ENCODE results near the gene MAPKAPK5.
A peak's percentile ranks its signal among the peaks of the same experiment; 100 is the strongest.

MAPKAPK5 gene

GRCh38 chr12:111867531-111867930, 25.5 kb downstream of the MAPKAPK5 start:
- Histone ChIP-seq H3K27me3 (ENCODE audit: insufficient read depth, low read length) (no peaks in the 10 kb centered on the region), H3K4me1 (ENCODE audit: insufficient read depth, low read length) (peaks cover 43% of the 10 kb centered on the region), H3K27ac (ENCODE audit: low read length) (peak overlapping the region; percentile 65), H3K36me3 (ENCODE audit: insufficient read depth, low read depth, low read length) (peaks cover 65% of the 10 kb centered on the region), H3K9me3 (ENCODE audit: insufficient read depth, low read depth, low read length) (no peaks in the 10 kb centered on the region), H3K9ac (ENCODE audit: low read depth, low read length) (peak overlapping the region; percentile 75; the same call in 1 of the 2 replicates), H3K4me3 (ENCODE audit: low read length) (peak overlapping the region; percentile 55; the same call in 1 of the 2 replicates)

GRCh38 chr12:111868676-111869588, 26.9 kb downstream of the MAPKAPK5 start:
- H3K4me1 ChIP-seq (ENCODE audit: insufficient read depth, low read length), result peaks cover 43% of the 10 kb centered on the region
- peak overlapping the region; percentile 55 for H3K4me3 ChIP-seq (ENCODE audit: low read length)
- H3K36me3 ChIP-seq (ENCODE audit: insufficient read depth, low read depth, low read length), result peaks cover 78% of the 10 kb centered on the region
- peak overlapping the region; percentile 75; the same call in 1 of the 2 replicates for H3K9ac ChIP-seq (ENCODE audit: low read depth, low read length)
- no peaks in the 10 kb centered on the region for H3K27me3 ChIP-seq (ENCODE audit: insufficient read depth, low read length)
- H3K27ac ChIP-seq (ENCODE audit: low read length), result peak overlapping the region; percentile 65
- H3K9me3 ChIP-seq (ENCODE audit: insufficient read depth, low read depth, low read length), result no peaks in the 10 kb centered on the region

- peaks cover 43% of the 10 kb centered on the region for H3K4me1 ChIP-seq (ENCODE audit: insufficient read depth, low read length)
- peaks cover 80% of the 10 kb centered on the region for H3K36me3 ChIP-seq (ENCODE audit: insufficient read depth, low read depth, low read length)
- peak overlapping the region; percentile 46 for H3K27ac ChIP-seq (ENCODE audit: low read length)
- no peaks in the 10 kb centered on the region for H3K27me3 ChIP-seq (ENCODE audit: insufficient read depth, low read length)
- H3K9ac ChIP-seq (ENCODE audit: low read depth, low read length), result peak overlapping the region; percentile 40
- peak overlapping the region; percentile 55 for H3K4me3 ChIP-seq (ENCODE audit: low read length)
- no peaks in the 10 kb centered on the region for H3K9me3 ChIP-seq (ENCODE audit: insufficient read depth, low read depth, low read length)
Observed at GRCh38 chr12:111869671-111870070, 27.6 kb downstream of the MAPKAPK5 start.

- H3K36me3 ChIP-seq (ENCODE audit: insufficient read depth, low read depth, low read length), result peaks cover 75% of the 10 kb centered on the region
- H3K27me3 ChIP-seq (ENCODE audit: insufficient read depth, low read length), result no peaks in the 10 kb centered on the region
- H3K4me1 ChIP-seq (ENCODE audit: insufficient read depth, low read length), result peaks cover 43% of the 10 kb centered on the region
- H3K9ac ChIP-seq (ENCODE audit: low read depth, low read length), result peak overlapping the region; percentile 40; the same call in 1 of the 2 replicates
- no peaks in the 10 kb centered on the region for H3K9me3 ChIP-seq (ENCODE audit: insufficient read depth, low read depth, low read length)
- peak overlapping the region; percentile 46 for H3K27ac ChIP-seq (ENCODE audit: low read length)
- peak overlapping the region; percentile 55; the same call in 1 of the 2 replicates for H3K4me3 ChIP-seq (ENCODE audit: low read length)
Observed at GRCh38 chr12:111870216-111870615, 28.2 kb downstream of the MAPKAPK5 start.

GRCh38 chr12:111870706-111871105, 28.7 kb downstream of the MAPKAPK5 start:
- H3K36me3 ChIP-seq (ENCODE audit: insufficient read depth, low read depth, low read length), result peaks cover 78% of the 10 kb centered on the region

GRCh38 chr12:111873113-111873512, 31.1 kb downstream of the MAPKAPK5 start:
- H3K27ac ChIP-seq (ENCODE audit: low read length), result no peak overlapping the region
- H3K4me3 ChIP-seq (ENCODE audit: low read length), result no peak overlapping the region
- no peak overlapping the region for H3K9ac ChIP-seq (ENCODE audit: low read depth, low read length)
- no peaks in the 10 kb centered on the region for H3K9me3 ChIP-seq (ENCODE audit: insufficient read depth, low read depth, low read length)
- H3K27me3 ChIP-seq (ENCODE audit: insufficient read depth, low read length), result no peaks in the 10 kb centered on the region
- H3K36me3 ChIP-seq (ENCODE audit: insufficient read depth, low read depth, low read length), result peaks cover 78% of the 10 kb centered on the region
- H3K4me1 ChIP-seq (ENCODE audit: insufficient read depth, low read length), result peaks cover 26% of the 10 kb centered on the region

More at GRCh38 chr12:111870706-111871105, 28.7 kb downstream of the MAPKAPK5 start:
- Histone ChIP-seq H3K4me1 (ENCODE audit: insufficient read depth, low read length) (peaks cover 43% of the 10 kb centered on the region), H3K27ac (ENCODE audit: low read length) (peak overlapping the region; percentile 46), H3K9ac (ENCODE audit: low read depth, low read length) (peak overlapping the region; percentile 40; the same call in 1 of the 2 replicates), H3K27me3 (ENCODE audit: insufficient read depth, low read length) (no peaks in the 10 kb centered on the region), H3K9me3 (ENCODE audit: insufficient read depth, low read depth, low read length) (no peaks in the 10 kb centered on the region), H3K4me3 (ENCODE audit: low read length) (no peak overlapping the region)

GRCh38 chr12:111881716-111882115, 39.7 kb downstream of the MAPKAPK5 start:
- H3K27ac ChIP-seq (ENCODE audit: low read length), result no peak overlapping the region
- H3K4me3 ChIP-seq (ENCODE audit: low read length), result no peak overlapping the region
- H3K36me3 ChIP-seq (ENCODE audit: insufficient read depth, low read depth, low read length), result peaks cover 92% of the 10 kb centered on the region
- H3K27me3 ChIP-seq (ENCODE audit: insufficient read depth, low read length), result no peaks in the 10 kb centered on the region
- H3K9me3 ChIP-seq (ENCODE audit: insufficient read depth, low read depth, low read length), result no peaks in the 10 kb centered on the region
- H3K4me1 ChIP-seq (ENCODE audit: insufficient read depth, low read length), result no peaks in the 10 kb centered on the region
- no peak overlapping the region for H3K9ac ChIP-seq (ENCODE audit: low read depth, low read length)

- no peak overlapping the region for H3K9ac ChIP-seq (ENCODE audit: low read depth, low read length)
- H3K36me3 ChIP-seq (ENCODE audit: insufficient read depth, low read depth, low read length), result peaks cover 94% of the 10 kb centered on the region
- H3K9me3 ChIP-seq (ENCODE audit: insufficient read depth, low read depth, low read length), result no peaks in the 10 kb centered on the region
- no peaks in the 10 kb centered on the region for H3K4me1 ChIP-seq (ENCODE audit: insufficient read depth, low read length)
- no peaks in the 10 kb centered on the region for H3K27me3 ChIP-seq (ENCODE audit: insufficient read depth, low read length)
- H3K4me3 ChIP-seq (ENCODE audit: low read length), result no peak overlapping the region
- no peak overlapping the region for H3K27ac ChIP-seq (ENCODE audit: low read length)
Observed at GRCh38 chr12:111886662-111887545, 44.9 kb downstream of the MAPKAPK5 start.

GRCh38 chr12:111887926-111888745, 46.1 kb downstream of the MAPKAPK5 start:
- no peak overlapping the region for H3K9ac ChIP-seq (ENCODE audit: low read depth, low read length)
- no peaks in the 10 kb centered on the region for H3K9me3 ChIP-seq (ENCODE audit: insufficient read depth, low read depth, low read length)
- H3K36me3 ChIP-seq (ENCODE audit: insufficient read depth, low read depth, low read length), result peaks cover 97% of the 10 kb centered on the region
- no peaks in the 10 kb centered on the region for H3K27me3 ChIP-seq (ENCODE audit: insufficient read depth, low read length)
- H3K4me3 ChIP-seq (ENCODE audit: low read length), result no peak overlapping the region
- no peaks in the 10 kb centered on the region for H3K4me1 ChIP-seq (ENCODE audit: insufficient read depth, low read length)
- H3K27ac ChIP-seq (ENCODE audit: low read length), result no peak overlapping the region

- Histone ChIP-seq H3K4me3 (ENCODE audit: low read length) (no peak overlapping the region), H3K9me3 (ENCODE audit: insufficient read depth, low read depth, low read length) (no peaks in the 10 kb centered on the region), H3K27ac (ENCODE audit: low read length) (no peak overlapping the region), H3K27me3 (ENCODE audit: insufficient read depth, low read length) (no peaks in the 10 kb centered on the region), H3K36me3 (ENCODE audit: insufficient read depth, low read depth, low read length) (peaks cover 85% of the 10 kb centered on the region), H3K9ac (ENCODE audit: low read depth, low read length) (no peak overlapping the region), H3K4me1 (ENCODE audit: insufficient read depth, low read length) (no peaks in the 10 kb centered on the region)
Observed at GRCh38 chr12:111893287-111893686, 51.3 kb downstream of the MAPKAPK5 start.

GRCh38 chr12:111894556-111894955, 52.5 kb downstream of the MAPKAPK5 start:
- Histone ChIP-seq H3K4me3 (ENCODE audit: low read length) (no peak overlapping the region), H3K9me3 (ENCODE audit: insufficient read depth, low read depth, low read length) (no peaks in the 10 kb centered on the region), H3K9ac (ENCODE audit: low read depth, low read length) (no peak overlapping the region), H3K4me1 (ENCODE audit: insufficient read depth, low read length) (no peaks in the 10 kb centered on the region), H3K27me3 (ENCODE audit: insufficient read depth, low read length) (no peaks in the 10 kb centered on the region), H3K36me3 (ENCODE audit: insufficient read depth, low read depth, low read length) (peaks cover 84% of the 10 kb centered on the region), H3K27ac (ENCODE audit: low read length) (no peak overlapping the region)
